Activated T-cell treated with anti-CD3 and anti-CD28 coated beads, Interleukin-2, amount 50 U/mL, for 24 hours (primary cell): ENCODE data around the gene KRT80.

ENCODE experiments used
- DNase-seq: peaks from one replicate; pipeline ENCODE4 v3.0.0-alpha.2; 2020
- H3K27ac Mint-ChIP-seq: 2 replicates; pipeline ENCODE4 v1.8.0; 2020; ENCODE audit warnings: mild to moderate bottlenecking, mixed read lengths
- H3K27me3 Mint-ChIP-seq: 2 replicates; pipeline ENCODE4 v1.8.0; 2020; ENCODE audit warnings: mixed read lengths
- H3K36me3 Mint-ChIP-seq: 2 replicates; pipeline ENCODE4 v1.8.0; 2020; ENCODE audit warnings: low read depth, mixed read lengths
- H3K4me1 Mint-ChIP-seq: 2 replicates; pipeline ENCODE4 v1.8.0; 2020; ENCODE audit warnings: low read depth, mixed read lengths
- H3K4me3 Mint-ChIP-seq: 2 replicates; pipeline ENCODE4 v1.8.0; 2020; ENCODE audit warnings: mild to moderate bottlenecking, moderate library complexity, mixed read lengths
- H3K9me3 Mint-ChIP-seq: 2 replicates; pipeline ENCODE4 v1.8.0; 2020; ENCODE audit warnings: mixed read lengths

Gene KRT80

DNA sequence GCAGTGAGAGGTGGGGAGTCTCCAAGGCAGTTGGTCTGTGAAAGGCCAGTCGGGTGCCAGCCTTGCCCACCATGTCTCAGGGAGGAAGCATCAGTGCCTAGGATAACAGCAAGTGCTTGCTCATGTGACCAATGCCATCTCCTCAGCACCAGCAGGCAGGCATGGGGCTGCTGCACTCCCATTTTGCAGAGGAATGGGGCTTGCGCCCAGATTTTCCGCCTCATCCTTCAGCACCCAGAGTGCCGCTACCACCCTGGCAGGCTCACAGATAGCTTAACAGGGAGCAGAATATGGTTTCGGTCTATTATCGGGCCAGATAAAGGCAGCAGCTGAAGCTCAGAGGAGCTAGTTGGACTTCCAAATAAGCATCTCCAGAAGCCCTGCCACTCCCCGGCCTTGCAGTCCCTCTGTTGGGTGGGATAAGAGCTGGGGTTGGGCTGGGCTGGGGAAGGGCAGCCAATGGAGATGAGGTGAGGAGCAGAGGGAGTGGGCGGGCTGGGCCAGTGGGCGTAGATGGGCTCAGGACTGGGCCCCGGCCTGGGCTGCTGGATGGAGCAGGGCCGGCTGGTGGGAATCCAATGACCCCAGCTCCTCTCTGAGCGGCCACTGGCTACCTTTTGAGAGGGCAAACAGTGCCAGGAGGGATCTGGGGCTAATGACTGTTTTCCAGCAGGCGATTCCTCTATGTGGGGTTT, 8.4 kb upstream of the KRT80 start:
- Mint-ChIP-seq H3K27me3 (peaks cover 31% of the 10 kb centered on the region), H3K9me3 (no peaks in the 10 kb centered on the region), H3K4me3 (no peak overlapping the region), H3K4me1 (peaks cover 6% of the 10 kb centered on the region), H3K36me3 (no peaks in the 10 kb centered on the region), H3K27ac (no peak overlapping the region)
- DNase-seq, result no peak

DNA sequence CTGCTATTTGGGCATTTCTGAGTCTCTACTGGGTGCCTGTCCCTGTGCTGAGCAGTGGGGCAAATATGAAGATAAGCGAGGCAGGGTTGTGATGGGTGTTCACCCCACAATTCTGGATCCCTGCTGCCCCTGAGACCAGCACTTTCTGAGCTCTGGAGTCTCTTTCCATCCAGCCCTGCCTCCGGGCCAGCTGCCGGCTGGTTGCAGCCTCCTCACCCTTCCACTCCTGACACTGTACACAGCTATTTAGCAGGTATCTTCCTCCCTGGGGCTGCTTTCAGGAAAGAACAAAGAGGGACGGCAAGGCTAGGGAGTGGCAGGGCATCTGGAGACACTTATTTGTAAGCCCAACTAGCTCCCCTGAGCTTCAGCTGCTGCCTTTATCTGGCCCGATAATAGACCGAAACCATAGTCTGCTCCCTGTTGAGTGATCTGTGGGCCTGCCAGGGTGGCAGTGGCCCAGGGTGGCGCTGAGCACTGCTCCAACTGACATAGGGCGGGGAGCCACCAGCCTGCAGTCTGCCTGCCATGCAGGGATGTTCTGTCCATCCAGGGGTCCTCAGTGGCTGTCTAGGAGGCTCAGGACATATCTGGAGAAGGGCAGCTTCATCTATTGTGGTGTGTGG, 7.6 kb upstream of the KRT80 start:
- no peak overlapping the region for H3K27ac Mint-ChIP-seq
- no peak overlapping the region for H3K4me3 Mint-ChIP-seq
- no peaks in the 10 kb centered on the region for H3K9me3 Mint-ChIP-seq
- peaks cover 32% of the 10 kb centered on the region for H3K27me3 Mint-ChIP-seq
- DNase-seq, result no peak
- no peaks in the 10 kb centered on the region for H3K36me3 Mint-ChIP-seq
- H3K4me1 Mint-ChIP-seq, result peaks cover 6% of the 10 kb centered on the region

DNA sequence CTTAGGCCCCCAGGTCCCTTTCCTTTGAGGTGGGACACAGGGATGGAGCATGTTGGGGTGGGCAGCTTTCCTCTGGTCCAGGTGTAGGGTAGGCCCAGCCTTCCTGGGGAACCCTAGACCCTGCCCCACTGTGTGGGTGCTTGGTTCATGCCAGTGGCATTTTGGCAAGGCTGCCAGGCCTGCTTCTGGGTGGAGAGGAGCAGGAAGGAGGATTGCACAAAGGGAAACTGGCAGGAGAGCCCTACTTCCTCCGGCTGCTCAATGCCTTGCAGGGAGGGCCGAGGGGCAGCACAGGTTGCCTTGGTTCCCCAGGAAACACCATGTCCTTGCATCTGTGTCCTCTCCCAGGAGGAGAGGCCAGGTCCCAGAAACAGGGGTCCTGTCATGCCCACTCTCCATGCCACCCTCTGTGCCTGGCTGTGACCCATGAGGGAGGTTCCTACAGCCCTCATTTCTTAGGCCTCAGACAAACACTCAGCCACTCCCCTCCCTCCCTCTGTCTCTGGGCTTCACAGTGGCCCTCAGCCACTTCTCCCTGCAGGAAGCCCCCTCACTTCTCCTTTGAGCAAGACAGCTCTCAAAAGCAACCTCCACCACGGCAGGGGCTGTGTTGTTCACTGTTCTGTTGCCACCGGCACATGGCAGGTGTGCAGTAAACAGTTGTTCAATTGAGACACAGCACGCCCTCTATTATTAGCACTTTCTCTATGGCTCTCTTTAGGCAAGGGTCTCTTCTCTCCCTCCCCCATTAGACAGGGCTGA, 6.8 kb upstream of the KRT80 start:
- no peak for DNase-seq
- no peaks in the 10 kb centered on the region for H3K9me3 Mint-ChIP-seq
- peaks cover 26% of the 10 kb centered on the region for H3K27me3 Mint-ChIP-seq
- no peak overlapping the region for H3K4me3 Mint-ChIP-seq
- peaks cover 6% of the 10 kb centered on the region for H3K4me1 Mint-ChIP-seq
- H3K36me3 Mint-ChIP-seq, result no peaks in the 10 kb centered on the region
- H3K27ac Mint-ChIP-seq, result no peak overlapping the region

DNA sequence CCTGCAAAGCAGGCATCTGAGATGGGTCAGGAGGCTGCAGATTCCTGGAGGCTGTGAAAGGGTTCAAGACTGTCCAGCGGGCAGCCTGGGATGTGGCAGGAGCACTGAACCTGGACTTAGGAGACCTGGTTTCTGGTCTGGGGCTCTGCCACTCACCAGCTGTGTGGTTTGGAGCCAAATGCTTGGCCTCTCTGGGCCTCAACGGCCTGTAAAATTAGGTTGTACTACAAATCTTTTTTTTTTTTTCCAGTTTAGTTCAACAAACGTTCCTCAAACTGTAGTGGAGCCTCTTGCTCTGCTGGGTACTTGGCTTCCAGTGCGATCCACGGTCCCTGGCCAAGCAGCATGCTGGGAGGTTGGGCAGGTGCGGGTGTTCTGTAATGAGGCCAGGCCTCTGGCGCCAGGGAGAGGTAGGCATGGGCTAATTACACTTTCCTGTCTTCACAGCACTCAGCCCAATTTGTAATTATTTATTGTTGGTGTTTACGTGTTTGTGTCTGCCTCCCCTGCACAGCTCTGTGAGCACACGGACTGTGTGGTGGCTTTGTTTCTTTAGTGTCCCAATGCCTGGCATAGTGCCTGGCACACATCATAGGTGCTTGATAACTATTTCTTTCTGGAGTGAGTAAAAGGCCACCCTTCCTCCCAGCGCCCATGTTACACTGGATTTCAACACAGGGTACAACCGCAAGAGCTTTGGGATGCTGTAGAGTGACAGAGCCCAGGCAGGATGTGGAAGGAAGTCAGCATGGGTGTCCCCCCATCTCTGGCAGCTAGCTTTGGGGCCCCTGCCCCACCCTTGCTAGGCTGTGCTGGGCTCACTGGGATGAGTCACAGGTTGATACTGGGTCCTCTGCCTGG, 5.8 kb upstream of the KRT80 start:
- H3K9me3 Mint-ChIP-seq, result no peaks in the 10 kb centered on the region
- H3K4me3 Mint-ChIP-seq, result no peak overlapping the region
- no peak for DNase-seq
- no peak overlapping the region for H3K27ac Mint-ChIP-seq
- H3K4me1 Mint-ChIP-seq, result no peaks in the 10 kb centered on the region
- H3K36me3 Mint-ChIP-seq, result no peaks in the 10 kb centered on the region
- H3K27me3 Mint-ChIP-seq, result peaks cover 18% of the 10 kb centered on the region

DNA sequence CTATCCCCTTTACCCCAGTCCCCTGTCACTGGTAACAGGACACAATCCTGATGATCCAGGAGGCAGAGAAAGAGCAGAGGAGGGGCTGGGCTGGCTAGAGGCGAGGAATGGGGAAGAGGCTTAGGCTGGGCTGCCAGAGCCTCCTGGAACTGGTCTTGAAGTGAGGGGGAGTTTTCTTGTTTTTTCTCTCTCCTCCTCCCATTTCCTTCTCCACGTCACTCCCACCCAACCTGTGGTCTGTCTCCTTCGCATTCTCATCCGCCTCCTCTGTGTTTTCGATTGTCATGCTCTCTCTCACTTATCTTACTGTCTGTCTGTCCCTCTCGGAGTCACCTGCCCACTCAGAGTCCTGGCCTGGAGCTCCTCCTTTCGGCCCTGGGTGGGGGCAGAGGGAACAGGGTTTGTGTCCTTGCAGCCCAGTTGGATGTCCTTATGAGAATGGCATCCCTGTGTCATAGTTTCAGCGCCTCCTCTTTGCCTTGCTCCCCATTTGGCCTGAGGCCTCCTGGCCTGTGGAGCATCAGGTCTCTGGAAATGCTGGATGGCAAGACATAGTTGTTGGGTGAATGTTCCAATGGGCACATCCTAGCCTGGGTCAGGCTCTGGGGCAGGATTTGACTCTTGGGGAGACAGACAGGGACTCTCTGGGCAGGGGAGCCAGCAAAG, 3.4 kb upstream of the KRT80 start:
- H3K27me3 Mint-ChIP-seq, result peaks cover 11% of the 10 kb centered on the region
- H3K4me1 Mint-ChIP-seq, result no peaks in the 10 kb centered on the region
- no peaks in the 10 kb centered on the region for H3K9me3 Mint-ChIP-seq
- no peak overlapping the region for H3K27ac Mint-ChIP-seq
- DNase-seq, result no peak
- H3K36me3 Mint-ChIP-seq, result no peaks in the 10 kb centered on the region
- no peak overlapping the region for H3K4me3 Mint-ChIP-seq

DNA sequence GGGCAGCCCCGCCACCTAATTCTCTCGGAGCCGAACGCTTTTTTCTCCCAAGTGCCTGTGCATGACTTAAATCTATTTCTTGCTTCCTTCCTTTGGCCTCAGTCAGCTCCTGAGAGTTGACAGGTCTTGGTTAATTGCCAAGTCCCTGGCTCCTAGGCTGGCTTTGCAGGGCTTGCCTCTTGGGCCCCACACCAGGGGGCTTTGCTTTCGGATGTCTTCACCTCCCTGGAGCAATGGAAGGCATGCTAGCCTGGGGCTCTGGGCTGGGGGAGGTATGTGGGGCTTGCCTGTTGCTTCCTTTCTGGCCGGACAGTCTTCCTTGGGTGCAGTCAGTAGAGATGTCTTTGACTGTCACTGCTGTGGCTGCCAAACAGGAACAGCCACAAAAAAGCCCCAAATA, 2.2 kb upstream of the KRT80 start:
- Mint-ChIP-seq H3K4me1 (no peaks in the 10 kb centered on the region), H3K4me3 (no peak overlapping the region), H3K27me3 (peaks cover 10% of the 10 kb centered on the region), H3K36me3 (no peaks in the 10 kb centered on the region), H3K9me3 (no peaks in the 10 kb centered on the region), H3K27ac (no peak overlapping the region)
- DNase-seq, result no peak

DNA sequence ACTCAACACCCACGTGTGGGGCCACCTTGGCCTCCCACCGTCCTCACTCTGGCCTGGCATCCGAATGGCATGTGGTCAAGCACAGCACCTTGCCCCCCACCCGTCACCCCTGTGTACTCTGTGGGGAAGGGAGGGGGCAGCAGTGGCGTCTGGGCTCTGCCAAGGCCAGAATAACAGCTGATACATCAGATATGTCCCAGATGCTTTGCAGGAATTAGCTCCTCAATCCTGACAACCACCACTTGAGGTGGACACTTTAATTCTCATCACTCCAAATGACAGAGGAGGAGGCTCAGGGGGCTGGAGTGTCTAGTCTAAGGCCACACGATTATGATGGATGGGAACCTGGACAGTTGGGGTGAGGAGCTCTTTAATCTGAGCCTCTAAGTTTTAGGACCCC, 1.7 kb upstream of the KRT80 start:
- DNase-seq, result no peak
- H3K4me3 Mint-ChIP-seq, result no peak overlapping the region

DNA sequence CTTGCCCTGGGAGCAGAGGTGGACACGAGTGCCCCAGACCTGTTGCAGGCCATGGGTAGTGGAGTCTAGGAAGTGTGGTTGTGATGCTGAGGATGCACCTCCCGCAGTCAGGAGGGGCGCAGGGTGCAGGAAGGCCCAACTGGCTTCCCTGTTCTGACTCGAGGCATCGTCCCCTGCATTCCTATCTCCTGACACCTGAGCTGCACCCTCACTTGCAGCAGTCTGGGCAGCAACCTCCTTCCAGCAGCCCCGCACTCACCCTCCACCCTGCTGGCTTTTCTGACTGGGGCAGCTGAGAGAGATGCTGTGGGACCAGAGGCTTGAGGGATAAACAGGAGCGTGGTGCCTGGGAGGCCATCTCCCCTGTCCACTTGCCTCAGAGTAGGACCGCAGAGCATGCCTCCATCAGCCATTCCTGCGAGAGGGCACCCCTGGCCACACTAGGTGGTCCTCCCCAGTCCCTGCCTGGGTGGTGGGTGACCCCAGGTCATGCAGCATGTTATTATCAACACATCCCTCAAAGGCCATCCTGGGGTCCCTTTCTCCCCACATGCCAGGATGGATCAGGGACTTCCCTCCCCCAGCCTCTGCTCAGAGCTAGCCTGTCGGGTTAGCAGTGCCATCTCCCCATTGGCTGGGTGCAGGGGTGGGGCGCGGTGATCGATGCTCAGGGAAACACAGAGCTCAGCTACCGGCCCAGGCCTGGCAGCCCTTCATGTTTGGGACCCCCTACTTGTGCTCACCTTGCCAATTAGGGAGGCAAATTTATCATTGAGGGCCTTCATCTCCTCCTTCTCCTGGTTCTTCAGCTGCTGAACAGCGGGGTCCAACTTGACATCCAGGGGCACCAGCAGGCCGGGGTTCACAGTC, 719 bp downstream of the KRT80 start:
- Mint-ChIP-seq H3K9me3 (no peaks in the 10 kb centered on the region), H3K4me1 (no peaks in the 10 kb centered on the region), H3K27ac (no peak overlapping the region), H3K4me3 (no peak overlapping the region), H3K36me3 (no peaks in the 10 kb centered on the region), H3K27me3 (peaks cover 6% of the 10 kb centered on the region)
- DNase-seq, result no peak

More for the DNA sequence above, 1.7 kb upstream of the KRT80 start:
- Mint-ChIP-seq H3K36me3 (no peaks in the 10 kb centered on the region), H3K27ac (no peak overlapping the region), H3K27me3 (peaks cover 10% of the 10 kb centered on the region), H3K9me3 (no peaks in the 10 kb centered on the region), H3K4me1 (no peaks in the 10 kb centered on the region)

DNA sequence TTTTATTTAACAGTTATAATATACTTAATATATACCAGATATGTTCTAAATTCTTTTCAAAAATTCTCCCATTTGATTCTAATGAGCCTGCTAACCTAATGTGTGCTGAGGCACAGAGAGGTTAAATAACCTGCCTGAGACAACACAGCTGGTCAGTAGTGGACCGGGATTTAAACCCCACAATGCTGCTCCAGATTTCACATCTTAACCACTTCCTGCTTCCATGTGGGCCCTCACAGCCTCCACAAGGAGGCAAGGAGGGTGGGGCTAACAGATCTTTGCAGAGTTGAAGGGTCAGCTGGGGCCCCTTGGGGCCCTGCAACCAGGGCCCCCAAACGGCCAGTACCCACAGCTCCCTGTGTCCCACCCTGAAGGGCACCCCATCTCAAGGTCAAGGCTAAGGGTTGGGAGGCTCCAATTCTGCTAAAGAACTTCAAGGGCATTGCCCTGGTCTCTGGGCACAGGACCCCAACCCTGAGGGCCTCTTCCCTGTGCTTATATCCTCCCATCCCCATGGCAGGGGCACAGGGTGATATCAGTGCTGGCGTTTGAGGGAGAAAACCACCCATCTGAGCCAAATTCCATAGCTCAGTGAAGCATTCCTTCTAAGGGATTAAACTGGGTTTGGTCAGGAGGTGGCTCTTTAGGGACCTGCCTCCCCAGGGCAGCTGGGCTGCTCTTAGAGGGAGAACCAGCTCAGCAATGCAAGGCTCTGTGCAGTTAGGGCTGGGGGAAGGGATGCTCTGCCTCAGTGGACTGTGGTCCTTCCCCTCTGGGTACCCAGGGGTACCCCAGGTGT, 2.2 kb downstream of the KRT80 start:
- Mint-ChIP-seq H3K9me3 (no peaks in the 10 kb centered on the region), H3K36me3 (no peaks in the 10 kb centered on the region), H3K27ac (no peak overlapping the region), H3K4me1 (no peaks in the 10 kb centered on the region), H3K27me3 (peaks cover 2% of the 10 kb centered on the region), H3K4me3 (no peak overlapping the region)
- no peak for DNase-seq

DNA sequence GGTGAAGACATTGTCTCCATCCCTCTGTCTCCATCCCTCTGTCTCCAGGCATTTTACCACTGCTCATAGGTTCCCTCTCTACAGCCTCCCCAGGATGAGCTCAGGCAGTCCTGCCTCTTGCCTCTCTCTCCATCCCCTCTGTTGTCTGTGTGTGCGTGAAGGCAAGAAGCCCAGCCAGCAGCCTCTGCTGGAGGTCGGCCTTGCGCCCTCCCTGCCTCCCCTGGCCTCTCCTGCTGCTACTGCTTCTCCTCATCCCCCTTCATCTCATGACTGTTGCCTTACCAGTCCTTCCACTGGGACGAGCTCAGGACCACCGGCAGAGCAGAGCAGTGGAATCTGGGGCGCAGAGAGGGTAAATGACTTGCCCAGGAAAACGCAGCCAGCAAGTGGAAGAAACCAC, 3.2 kb downstream of the KRT80 start:
- H3K27ac Mint-ChIP-seq, result peak overlapping the region; percentile 35
- no peak overlapping the region for H3K4me3 Mint-ChIP-seq
- no peak for DNase-seq
- H3K4me1 Mint-ChIP-seq, result no peaks in the 10 kb centered on the region
- no peaks in the 10 kb centered on the region for H3K9me3 Mint-ChIP-seq
- H3K36me3 Mint-ChIP-seq, result no peaks in the 10 kb centered on the region
- peaks cover 2% of the 10 kb centered on the region for H3K27me3 Mint-ChIP-seq

DNA sequence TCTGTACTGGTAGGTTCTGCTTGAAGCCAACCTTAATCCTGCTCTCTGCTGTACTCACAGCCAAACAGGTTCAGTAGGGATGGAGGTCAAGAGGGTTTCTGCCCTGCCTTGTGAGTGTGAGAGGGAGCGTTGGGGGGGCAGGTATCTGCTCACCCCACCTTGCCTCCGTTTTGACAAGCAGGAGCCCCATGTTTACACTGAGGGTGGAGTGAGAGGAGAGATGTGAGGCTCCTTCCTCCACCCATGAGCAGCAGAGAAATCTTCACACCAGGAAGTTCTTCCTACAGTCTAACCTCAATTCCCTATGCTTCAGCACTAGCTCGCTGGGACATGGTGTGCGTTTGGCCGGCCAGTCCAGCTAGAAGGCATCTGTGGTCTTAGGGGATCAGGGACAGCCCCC, 4.2 kb downstream of the KRT80 start:
- H3K27me3 Mint-ChIP-seq, result peaks cover 2% of the 10 kb centered on the region
- no peak overlapping the region for H3K4me3 Mint-ChIP-seq
- no peak for DNase-seq
- H3K27ac Mint-ChIP-seq, result no peak overlapping the region
- H3K36me3 Mint-ChIP-seq, result no peaks in the 10 kb centered on the region
- no peaks in the 10 kb centered on the region for H3K4me1 Mint-ChIP-seq
- H3K9me3 Mint-ChIP-seq, result no peaks in the 10 kb centered on the region

DNA sequence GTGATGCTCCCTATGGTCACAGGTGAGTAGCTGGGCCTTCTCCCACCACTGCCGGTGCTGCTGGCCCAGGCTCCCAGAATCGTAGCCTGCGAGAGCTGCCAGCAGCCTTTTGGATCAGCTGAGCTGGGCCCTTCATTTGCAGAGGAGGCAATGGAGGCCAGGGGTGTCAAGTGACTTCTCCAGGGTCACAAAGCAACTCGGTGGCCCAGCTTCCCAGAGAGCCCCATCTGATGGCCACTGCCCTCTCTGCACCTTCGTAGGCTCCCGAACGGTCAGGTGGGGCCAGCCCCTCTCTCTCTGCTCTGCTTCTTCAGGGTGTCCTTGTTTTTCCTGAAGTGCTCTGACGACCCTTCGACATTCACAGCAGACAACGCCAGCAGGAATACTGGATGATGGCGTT, 4.6 kb downstream of the KRT80 start:
- no peak for DNase-seq
- Mint-ChIP-seq H3K27ac (no peak overlapping the region), H3K4me1 (no peaks in the 10 kb centered on the region), H3K4me3 (no peak overlapping the region), H3K9me3 (no peaks in the 10 kb centered on the region), H3K27me3 (no peaks in the 10 kb centered on the region), H3K36me3 (no peaks in the 10 kb centered on the region)
